GM19240 (cell line): ENCODE data around the gene CCN5.
"Not testable (repeated sequence)": the region's sequence is repeated elsewhere in the genome, so short reads cannot be mapped to it uniquely, and the experiment has no call there.

ENCODE experiments used
- DNase-seq: peaks from one replicate; pipeline ENCODE4 v3.0.0; 2011; ENCODE audit warnings: low spot score; ENCODE audit not compliant: insufficient read length

Gene CCN5, protein sequence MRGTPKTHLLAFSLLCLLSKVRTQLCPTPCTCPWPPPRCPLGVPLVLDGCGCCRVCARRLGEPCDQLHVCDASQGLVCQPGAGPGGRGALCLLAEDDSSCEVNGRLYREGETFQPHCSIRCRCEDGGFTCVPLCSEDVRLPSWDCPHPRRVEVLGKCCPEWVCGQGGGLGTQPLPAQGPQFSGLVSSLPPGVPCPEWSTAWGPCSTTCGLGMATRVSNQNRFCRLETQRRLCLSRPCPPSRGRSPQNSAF

DNA sequence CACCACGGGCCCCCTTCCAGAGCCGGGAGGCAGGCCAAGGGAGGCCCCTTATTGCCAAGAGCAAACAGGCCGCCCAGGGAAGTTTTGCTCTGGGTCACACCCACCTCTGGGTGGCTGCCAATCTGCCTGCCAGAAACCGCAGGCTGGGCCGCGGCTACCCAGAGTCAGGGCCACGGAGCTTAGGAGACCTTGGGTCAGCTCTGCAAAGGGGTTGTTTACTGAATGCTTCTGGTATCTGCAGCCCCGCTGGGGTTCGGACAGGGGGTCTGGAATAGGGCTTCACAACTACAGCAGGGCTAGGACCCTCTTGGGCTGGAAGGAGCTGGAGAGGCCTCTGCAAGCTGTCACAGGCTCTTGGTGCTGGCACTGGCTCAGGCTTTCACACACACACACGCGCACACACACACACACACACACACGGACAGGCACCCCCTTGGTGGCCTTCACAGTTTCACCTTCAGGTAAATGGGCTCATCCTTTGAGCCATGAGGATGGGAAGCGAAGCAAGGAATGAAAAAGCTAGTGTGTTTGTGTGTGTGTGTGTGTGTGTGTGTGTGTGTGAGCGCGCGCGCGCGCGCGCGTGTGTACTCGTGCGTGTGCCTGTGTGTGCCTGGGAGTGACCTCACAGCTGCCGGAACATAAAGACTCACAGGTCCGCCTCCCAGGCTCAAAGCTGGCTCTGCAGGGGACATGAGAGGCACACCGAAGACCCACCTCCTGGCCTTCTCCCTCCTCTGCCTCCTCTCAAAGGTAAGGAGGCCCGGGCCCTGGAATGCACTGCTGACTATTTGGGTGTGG lies at the start of gene CCN5:
CCN5 (plus strand) TSS at position 669 of the 798 bp plus-strand sequence; CDS start at position 691, 22 bp downstream.
- no peak for DNase-seq

DNA sequence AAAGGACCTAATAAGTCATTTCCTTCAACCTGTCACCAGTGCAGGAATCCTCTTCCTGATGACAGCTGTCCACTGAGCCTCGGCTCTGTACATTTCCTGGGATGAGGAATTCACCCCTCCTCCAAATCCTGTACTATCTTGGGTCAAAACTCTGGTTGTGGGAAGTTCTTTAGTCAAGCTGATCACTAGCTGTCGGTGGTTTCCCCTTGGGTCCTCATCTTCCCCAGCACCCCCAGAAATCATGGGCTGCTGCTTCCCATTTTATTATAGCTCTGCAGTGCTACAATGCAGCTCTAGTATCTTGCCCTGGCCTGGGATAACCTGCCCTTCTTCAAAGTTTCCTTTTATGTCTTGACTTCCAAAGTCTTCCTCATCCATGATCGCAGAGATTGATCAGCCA lies 49.1 kb upstream of the CCN5 start:
- no peak for DNase-seq

DNA sequence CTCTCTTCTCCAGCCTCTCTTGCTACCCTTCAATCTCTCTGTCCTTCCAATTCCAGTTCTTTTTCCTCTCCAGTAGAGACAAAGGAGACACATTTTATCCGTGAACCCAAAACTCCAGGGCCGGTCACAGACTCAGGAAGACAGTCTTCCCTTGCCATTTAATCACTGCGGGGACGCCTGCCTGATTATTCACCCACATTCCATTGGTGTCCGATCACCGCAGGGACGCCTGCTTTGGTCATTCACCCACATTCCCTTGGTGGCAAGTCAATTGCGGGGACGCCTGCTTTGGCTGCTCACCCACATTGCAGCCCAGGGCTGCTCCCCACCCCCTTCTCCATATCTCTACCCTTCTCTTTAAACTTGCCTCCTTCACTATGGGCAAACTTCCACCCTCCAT lies 44.3 kb upstream of the CCN5 start:
- not testable (repeated sequence) for DNase-seq

DNA sequence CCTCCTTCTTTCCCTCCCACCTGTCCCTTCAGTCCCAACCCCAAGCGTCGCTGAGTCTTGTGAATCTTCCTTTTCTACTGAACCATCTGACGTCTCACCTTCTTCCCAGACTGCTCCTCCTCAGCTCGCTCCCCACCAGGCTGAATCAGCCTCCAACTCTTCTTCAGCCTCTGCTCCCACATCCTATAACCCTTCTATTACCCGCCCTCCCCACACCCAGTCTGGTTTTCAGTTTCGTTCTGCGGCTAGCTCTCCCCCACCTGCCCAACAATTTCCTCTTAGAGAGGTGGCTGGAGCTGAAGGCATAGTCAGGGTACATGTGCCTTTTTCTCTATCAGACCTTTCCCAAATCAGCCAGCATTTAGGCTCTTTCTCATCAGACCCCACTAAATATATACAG lies 43.6 kb upstream of the CCN5 start:
- DNase-seq: not testable (repeated sequence)

DNA sequence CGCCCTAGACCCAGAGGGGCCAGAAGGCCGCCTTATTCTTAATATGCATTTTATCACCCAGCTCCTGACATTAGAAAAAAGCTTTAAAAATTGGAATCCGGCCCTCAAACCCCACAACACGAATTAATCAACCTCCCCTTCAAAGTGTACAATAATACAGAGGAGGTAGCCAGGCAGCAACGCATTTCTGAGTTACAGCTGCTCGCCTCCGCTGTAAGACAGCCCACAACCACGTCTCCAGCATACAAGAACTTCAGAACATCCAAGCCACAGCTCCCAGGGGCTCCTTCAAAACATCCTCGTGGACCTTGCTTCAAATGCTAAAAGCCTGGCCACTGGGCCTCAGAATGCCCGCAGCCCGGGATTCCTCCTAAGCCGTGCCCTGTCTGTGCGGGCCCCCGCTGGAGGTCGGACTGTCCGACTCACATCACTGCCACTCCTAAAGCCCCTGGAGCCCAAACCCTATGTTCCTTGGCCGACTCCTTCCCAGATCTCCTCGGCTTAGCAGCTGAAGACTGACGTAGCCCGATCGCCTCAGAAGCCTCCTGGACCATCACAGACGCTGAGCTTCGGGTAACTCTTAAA lies 42.8 kb upstream of the CCN5 start:
- not testable (repeated sequence) for DNase-seq

DNA sequence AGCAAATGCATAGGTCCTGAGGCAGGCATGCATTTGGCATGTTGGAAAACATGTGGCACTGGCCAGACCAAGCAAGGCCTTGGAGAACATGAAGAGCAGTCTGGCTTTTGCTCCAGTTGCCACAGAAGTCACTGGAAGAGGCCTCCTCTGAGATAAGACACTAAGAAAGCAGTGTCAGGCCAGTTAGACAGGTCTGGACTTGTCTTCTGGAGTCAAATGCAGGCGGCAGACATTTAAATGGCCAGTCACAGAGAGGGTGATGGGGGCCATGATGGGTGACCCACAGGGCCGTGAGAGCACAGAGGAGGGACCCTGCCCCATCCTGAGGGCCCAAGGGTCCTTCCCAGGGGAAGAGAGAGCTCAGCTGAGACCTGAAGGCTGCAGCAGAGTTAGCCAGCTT lies 36.9 kb upstream of the CCN5 start:
- no peak for DNase-seq

DNA sequence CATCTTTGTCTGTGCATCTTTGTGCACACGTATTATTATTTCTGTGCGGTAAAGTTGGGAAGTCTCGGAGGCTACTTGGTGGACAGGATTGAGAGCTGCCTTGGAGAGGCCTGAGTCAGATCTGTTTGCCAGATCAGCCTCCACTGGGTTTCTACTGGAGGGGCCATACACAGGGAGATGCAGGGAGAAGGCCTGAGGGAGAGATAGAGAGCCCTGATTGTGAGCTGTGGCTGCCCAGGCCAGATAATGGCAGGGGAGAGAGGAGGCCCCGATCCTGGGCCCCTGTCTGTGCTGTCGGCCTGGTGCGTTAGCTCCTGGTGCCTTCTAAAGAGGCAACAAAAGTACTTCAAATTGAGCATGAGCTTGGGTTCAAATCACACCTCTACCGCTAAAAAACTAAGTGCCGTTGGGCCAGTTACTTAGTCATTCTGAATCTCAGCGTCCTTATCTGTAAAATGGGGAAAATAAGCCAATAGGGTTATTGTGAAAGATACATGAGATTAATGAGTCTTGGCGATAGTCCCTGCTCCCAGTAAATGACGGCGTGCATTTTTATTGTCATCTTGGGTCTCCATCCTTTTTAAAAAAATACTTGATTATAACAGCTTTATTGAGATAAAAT lies 36.1 kb upstream of the CCN5 start:
- DNase-seq: no peak

DNA sequence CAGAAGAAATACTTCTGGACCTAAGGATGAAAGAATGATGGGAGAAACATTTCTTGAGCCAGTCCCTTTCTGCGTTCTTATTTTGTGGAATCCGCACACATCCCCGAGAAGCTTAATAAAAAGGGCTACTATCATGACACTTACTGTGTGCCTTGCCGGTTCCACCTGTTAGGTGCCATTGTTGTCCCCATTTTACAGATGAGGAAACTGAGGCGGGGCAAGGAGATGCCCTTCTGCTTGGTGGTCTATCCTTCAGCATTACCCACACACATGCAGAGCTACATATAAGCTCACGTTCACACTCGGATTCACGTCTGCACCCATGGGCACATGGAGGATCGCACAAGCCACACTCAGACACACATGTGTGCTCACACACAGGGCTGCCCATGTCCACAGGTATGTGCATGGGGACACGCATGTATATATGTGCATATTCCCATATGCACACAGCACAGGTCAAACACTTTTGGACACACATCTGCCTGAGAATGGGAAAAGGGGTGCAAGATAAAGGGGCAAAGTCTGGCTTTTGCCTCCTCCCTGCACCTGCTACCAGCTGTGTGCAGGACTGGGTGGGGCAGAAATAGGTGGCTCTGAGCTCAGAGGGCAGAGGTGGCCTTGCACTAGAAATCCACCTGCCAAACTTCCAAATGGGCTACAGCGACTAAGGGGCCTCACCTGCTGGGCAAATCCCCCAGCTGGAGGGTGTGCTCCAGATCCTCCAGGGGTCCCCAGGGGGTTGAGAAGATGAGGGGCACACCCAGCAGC lies 33.2 kb upstream of the CCN5 start:
- DNase-seq: no peak

DNA sequence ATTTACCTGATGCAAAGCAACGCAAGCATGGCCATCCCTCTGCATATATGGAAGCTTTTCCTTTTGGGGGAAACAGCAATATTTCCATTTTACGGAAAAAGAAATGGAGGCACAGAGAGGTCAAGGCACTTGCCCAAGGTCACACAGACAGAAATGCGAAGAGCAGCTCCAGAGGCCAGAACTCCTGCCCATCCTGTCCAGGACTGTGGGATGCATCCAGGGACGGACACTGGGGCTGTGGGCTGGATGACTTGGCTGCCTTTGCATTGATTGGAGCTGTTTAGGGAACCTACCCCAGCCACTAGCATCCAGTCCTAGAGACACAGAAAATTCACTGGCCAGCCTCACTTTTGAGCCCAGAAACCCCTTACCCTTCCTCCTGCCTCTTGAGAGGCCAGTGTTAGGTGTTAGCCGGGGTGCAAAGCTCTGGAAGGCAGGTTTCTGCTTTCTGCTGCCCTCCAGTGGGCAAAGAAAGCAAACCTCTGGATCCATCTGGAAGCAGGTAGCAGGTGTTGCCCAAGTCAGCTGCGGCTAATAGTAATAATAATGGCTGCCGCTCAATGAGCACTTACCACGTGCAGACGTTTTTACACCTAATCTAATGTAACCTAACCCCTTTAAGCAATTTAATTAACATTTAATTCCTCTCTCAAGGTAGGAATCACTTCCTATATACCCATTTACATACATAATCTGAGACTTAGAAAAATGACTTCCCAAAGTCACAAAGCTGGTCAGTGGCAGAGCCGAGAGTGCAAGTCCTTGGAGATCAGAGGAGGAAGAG lies 31.7 kb upstream of the CCN5 start:
- DNase-seq: peak; percentile 84

DNA sequence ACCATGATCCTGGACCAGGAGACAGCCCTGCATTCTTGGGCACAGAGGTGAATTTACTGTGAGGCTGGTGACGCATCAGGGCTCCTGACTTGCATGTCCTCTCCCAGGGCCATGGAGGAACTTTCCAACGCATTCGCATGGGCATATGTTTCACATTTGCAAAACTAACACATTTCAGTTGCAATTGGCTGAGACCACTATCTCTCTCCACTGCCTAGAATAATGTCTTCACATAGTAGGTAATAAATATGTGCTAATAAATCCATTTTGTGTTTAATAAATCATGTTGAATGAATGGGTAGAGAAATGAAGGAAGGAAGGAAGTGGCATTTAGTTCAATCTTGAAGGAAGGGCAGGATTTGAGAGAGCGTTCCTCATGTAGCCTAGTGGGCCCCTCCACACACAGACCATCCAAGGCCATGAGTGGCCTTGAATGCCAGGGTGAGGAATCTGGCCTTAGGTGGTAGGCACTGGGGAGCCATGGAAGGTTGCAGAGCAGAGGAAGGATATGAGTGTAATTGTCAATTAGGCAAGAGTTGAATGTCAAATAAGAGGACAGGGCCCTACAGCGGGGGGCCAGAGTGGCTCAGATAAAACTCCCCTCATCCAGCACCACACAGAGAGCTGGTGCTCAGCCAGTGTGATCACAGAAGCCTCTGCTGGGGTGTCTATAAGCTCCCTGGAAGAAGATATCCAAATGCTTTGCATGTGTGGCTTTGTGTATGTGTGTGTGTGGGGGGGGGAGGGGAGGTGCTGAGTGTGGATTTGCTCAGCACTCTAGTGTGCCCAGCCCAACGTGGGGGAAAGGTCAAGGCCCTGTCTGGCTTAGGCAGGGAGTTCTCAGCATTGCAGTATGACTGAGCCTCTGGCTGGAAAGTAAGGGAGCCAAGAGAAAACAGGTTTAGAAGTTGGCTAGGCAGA lies 30.9 kb upstream of the CCN5 start:
- DNase-seq: no peak

DNA sequence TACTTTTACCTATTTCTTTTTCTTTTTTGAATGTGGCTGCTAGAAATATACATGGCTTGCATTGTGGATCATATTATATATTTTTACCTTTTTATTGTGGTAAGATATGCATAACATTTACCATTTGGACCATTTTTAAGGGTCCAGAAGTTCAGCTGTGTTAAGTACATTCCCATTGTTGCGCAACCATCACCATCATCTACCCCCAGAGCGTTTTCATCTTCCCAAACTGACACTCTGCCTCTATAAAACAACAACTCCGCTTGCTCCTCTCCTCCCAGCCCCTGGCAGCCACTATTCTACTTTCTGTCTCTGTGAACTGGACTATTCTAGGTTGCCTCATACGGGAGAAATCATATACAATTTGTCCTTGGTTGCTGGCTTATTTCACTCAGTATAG lies 28.2 kb upstream of the CCN5 start:
- no peak for DNase-seq

DNA sequence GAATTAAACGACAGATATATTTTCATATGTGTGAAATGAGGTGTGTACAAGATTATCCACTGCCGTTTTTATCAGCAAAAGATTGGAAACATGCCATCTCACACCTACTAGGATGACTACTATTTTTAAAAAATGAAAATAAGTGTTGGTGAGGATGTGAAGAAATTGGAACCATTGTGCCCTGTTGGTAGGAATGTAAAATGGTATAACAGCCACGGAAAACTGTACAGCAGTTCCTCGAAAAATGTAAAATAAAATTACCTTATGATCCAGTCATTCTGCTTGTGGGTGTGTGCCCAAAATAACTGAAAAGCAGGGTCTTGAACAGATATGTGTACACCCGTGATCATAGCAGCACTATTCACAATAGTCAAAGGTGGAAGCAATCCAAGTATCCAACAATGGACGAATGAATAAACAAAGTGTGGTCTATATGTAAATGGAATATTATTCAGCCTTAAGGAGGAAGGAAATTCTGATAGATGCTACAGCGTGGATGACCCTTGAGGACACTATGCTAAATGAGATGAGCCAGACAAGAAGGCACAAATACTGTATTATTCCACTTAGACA lies 27.0 kb upstream of the CCN5 start:
- no peak for DNase-seq

DNA sequence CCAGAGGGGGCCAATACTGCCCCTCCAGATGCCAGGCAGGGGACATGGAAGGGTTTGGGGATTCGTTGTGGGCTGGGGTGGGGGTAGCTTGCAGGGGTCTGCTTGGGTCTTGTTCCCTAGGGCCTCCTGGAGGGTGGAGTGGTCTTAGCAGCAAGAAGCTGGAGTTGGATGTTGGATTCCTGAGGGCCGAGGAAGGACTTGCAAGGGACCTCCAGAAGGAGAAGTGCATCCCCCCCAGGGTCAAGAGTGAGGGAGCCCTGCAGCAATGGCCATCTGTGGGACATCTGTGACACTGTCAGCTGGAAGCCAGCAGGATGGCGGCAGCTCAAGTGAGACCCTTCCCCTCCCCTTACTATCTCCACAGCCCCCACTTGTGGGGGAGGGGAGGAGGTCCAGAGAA lies 25.4 kb upstream of the CCN5 start:
- no peak for DNase-seq

DNA sequence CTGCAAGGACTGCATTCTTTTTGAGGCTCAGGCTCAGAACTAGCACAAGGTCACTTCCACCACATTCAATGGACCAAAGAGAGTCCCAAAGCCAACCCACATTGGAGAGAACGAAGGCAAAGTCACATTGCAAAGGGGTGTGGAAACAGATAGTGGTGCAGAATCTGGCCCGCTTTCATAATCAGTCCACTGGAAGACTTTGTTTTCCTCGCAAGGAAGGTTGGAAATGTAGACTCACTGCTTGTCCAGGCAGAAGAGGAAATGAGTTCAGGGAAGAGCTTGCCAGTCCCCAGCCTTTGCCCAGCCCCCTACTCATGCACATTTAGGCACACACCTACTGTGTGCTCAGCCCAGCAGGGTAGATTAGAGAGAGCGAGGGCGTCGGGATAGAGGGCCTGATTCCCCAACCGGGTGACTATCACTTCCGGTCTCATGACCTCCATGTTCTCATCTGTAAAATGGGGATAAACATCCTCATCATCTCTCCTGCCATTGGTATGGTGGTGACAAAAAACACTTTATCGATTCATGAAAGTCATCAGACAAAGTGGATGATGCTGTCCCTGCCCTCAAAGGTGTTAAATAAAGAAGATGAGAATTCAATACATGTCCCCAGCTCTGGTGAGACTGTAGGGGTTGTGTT lies 24.3 kb upstream of the CCN5 start:
- no peak for DNase-seq

DNA sequence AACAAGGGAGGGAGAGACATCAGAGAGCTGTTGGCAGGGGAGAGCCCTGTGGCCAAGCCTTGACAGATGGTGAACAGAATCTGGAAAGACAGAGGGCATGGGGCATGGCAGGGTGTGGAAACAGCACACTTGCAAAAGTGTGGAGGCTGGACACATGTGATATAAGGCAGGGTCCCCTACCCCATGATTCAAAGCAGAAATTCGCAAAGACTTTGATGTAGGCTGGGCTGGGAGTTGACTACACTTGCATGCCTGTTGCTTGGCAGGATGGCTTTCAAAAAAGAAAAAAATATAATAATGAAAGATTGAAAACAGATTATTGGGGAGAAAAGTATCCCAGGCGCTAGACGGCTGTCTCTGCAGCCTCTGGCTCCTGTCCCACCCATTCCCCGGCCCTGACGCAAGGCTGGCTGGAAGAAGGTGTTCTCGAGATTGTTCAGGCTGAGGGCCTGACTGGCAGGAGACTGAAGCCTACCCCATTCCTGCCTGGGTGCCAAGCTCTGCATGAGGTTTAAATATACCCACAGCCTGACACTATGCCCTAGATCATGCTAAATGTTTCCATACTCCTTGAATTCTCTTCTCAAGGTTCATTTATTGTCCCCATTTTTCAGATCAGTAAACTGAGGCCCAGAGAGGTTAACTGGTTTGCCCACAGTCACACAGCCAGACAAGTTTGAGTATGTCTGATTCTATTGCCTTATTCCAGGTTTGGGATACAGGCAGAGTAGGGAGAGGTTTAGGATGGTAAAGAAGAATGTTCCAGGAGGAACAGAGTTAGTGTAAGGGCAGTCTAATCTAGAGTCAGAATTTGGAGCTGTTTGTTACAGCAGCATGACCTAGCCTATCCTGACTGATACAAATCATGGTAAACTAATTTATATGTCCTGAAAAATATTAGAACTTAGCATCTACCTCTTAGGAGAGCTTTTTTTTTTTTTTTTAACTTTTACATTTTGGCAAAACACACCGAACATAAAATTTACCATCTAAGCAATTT lies 23.4 kb upstream of the CCN5 start:
- no peak for DNase-seq

DNA sequence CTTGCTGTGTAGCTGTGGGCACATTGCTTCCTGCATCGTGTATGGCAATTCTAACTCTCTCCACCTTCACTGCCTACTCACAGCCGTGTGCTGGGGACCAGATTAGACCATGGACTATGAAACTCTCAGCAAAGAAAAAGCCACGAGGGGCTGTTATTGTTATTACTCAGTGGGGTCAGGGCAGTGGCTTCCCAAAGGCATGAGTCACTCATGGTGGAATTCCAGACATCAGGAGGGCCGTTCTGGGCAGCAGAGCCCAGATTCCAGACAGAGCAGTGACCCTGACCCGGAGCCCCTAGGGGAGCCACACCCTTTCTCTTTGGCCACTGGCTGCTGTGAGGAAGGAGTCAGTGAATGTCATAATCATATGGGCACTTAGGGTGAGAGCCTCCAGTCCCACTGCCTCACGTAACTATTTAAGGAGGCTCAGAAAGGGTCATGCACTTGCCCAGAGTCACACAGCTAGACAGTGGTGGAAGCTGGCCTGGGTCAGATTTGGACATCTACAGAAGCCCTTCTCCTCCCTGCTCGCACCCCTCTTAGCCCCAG lies 22.2 kb upstream of the CCN5 start:
- DNase-seq: no peak

DNA sequence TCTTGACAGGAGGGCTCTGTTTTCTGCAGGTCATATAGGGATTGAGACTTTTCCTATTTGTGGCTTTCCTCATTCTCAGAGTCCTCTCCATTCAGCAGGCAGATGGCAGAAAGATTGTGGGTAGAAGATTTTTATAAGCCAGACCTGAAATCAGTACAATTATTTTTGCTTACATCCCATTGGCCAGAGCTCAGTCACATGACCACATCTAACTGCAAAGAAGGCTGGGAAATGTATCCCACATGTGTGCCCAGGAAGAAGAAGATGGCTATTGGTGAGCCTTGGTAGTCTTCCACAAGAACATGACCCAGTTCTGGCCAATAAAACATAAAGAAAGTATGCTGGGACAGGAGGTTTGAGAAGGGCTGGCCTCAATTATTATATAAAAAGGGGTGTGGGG lies 21.5 kb upstream of the CCN5 start:
- DNase-seq: no peak
